SK-N-MC (cell line): ENCODE results near the gene GNAI3.

ENCODE experiments used
- EZH2 ChIP-seq: fragments of 200-600 bp; sonication (generic); IDR thresholded peaks from one replicate; pipeline ENCODE4 v1.6.1; 2017; ENCODE audit warnings: antibody characterized with exemption
- POLR2AphosphoS5 ChIP-seq: IDR thresholded peaks from 2 replicates; pipeline ENCODE4 v1.6.1; 2012; ENCODE audit warnings: mild to moderate bottlenecking, low read depth, low read length, borderline replicate concordance

DNA sequence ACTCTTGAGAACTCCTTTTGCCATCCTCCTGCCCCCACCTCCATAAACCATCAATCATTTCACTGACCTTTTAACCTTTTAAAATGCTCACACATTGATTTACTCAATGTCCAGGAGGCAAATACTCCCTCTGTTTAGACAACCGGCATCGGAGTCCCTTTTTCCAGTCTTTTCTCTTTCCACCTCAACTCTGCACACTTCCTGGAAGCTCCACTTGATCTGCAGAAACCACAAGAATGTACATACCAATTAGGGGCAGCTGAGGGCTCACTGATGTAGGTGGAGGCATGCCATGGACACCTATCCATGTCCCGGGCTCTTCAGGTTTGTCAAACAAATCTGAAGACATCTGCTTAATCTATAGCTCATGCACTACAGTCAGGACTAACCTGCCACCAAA lies 33.6 kb upstream of the GNAI3 start:
- TF ChIP-seq EZH2 (no peak), POLR2AphosphoS5 (no peak)
